Activated CD8-positive, alpha-beta memory T cell treated with anti-CD3 and anti-CD28 coated beads for 4 hours (primary cell): ENCODE measurements around the gene GAS6.
"Not testable (repeated sequence)": the region's sequence is repeated elsewhere in the genome, so short reads cannot be mapped to it uniquely, and the experiment has no call there.

Source experiments
- DNase-seq, 2 donors: peaks; one replicate each; pipeline ENCODE4 v3.0.0-alpha.2; 2020; ENCODE audit warnings: low read depth in 2 of 2

The GAS6 gene

DNA sequence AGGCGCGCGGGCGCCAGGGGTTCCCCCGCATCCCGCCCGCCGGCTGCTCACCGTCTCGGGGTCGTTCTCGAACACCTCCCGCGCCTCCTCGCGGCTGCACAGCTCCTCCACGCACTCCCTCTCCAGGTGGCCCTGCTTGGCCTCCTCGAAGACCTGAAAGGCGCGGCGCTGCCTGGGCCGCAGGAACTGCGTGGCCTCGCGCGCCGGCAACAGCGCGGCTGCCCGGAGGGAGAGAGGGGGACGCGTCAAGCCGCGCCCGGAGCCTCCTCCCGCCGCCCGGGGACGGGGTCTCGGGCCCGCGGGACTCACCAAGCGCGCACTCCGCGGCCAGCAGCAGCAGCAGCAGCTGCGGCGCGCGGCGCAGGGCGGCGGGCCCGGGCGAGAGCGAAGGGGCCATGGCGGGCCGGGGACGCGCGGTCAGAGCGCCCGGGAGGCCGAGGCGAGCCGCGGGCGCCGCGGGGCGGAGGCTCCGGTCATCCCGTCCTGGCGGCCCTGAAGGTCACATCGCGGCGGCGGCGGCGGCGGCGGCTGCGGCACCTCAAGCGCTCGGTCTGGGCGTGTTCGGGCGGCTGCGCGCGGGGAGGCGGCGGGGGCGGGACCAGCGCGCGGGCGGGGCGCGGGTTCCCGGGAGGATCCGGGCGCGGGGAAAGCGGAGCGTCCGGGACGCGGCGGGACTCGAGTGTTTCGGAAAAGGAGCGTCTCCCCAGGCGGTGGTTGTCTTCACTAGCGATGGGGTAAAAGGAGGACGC, at the start of gene GAS6:
TSS of gene GAS6 (minus strand) at position 553 of the 749 bp plus-strand sequence. CDS start at position 397, 156 bp downstream.
- no peak for DNase-seq

GRCh38 chr13:113913408-113913807, 49.5 kb upstream of the GAS6 start:
- not testable (repeated sequence) for DNase-seq

GRCh38 chr13:113912596-113912995, 48.7 kb upstream of the GAS6 start:
- no peak for DNase-seq

DNA sequence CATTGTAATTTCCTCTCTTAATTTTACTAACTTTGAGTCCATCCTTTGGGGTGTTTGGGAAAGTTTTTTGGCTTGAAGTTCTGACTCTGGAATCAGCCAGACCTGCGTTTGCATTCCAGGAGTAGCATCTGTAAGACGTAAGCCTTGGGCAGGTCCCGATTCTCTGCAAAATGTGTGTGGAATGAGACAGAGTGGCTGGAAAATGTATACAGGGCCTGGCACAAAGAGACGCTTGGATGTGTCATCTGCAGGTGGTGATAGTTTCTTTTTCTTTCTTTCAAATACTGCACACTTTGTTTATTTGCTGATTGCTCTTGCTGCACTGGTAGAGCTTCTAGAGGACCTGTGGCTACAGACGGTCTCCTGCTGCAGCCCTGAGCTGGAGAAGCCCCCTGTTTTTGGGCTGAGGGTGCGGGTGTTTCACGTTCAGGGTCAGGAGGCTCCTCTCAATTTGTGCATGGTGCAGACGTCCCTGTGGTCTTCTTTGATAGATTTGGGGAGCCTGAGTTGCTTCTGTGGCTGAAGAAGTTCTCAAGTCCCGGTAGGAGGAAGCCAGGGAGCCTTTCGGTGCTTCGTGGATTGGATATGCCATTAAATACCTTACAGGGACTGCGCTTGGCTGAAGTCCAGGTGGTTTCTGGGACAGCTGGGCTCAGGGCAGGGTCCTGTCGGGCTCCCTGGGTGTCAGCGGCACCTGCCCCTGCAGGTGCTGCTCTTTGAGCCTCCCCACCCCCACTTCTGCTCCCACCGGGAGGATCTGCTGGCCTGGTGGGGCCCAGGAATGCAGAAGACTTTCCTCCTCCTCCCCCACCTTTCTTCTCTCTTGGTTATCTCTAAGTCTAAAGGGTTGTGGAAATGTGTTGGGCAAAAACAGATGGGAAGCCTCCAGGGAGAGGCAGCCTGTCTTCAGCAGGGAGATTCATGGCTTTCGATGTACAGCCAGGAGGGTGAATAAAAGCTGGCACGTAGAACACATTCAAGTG, 44.0 kb upstream of the GAS6 start:
- DNase-seq, result no peak

GRCh38 chr13:113906571-113906970, 42.7 kb upstream of the GAS6 start:
- DNase-seq, result no peak

- DNase-seq, result no peak
These were observed 42.1 kb upstream of the GAS6 start for GRCh38 chr13:113905942-113906341.

DNA sequence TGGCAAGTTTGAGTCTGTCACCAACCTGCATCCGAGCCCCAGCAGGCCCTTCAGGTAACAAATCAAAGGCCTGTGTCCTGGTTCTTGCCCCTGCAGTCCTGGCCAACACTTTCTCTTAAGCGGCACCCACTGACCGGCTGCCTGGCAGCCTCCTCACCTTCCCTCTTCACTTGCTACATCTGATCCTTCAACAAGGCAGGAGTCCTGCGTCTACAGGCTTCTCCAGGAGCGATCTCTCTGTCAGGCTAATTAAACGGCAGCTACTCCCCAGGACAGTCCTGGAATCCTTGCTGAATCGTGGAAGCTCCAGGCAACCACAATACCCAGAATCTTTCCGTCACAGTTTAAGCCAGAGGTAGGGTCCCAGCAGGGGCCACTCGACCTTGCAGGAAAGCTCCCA, 41.1 kb upstream of the GAS6 start:
- no peak for DNase-seq

GRCh38 chr13:113904411-113904810, 40.5 kb upstream of the GAS6 start:
- no peak for DNase-seq

- no peak for DNase-seq
These were observed 40.0 kb upstream of the GAS6 start for GRCh38 chr13:113903912-113904311.

DNA sequence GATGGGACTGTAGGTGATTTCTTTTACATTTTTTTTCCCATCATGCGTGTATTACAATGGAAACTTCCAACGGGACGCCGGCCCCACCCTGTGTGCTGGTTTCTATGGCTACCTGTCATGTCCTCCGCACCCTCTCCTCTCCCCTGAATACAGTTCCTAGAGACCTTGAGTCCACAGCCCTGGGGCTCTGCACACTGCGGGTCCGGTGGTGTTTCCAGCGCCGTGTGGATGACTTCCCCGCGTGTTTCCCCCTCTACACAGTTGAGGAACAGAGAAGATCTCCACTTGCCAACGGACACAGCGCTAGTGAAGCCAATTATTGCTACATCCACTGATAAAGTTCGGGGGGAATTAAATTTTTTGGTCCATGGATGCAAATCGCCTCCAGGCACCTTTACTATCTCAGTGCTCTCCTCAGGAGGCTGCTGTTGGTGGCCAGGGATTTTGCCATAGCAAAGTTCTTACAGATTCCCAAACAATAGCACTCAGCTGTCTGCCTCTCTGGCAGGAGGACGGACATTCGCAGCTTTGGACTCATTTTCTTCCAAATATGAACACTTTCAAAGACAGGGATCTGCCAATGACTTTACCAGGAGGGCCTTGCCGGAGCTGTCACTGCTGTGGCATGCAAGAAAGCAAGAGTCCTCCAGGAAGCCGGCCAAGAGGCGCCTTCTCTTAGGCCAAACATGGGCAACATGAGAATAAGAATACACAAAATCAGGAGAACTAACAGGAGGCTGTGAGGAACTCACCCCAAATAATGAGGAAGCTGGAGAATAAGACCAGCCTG, 39.3 kb upstream of the GAS6 start:
- no peak for DNase-seq

- DNase-seq, result no peak
These were observed 38.6 kb upstream of the GAS6 start for GRCh38 chr13:113902481-113902880.

GRCh38 chr13:113901642-113902041, 37.8 kb upstream of the GAS6 start:
- DNase-seq, result no peak

DNA sequence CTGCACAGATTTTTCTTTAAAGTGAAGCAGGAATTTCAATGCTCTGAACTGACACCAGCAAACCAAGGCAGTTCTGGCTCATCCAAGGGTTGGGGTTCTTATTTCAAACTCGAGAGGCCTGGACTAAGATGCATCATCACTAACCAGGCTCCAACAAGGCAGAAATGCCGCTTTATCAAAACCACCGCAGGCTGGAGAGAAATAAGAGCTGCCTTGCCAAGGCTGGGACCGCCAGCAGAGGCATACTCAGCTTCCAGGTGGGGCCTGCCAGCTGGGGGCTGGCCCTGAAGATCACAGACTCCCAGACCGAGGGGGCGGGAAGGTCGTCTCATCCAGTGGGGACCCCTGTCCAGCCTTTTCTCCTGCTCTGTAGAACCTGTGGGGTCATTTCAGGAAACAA, 37.4 kb upstream of the GAS6 start:
- no peak for DNase-seq

GRCh38 chr13:113900646-113901045, 36.8 kb upstream of the GAS6 start:
- DNase-seq, result no peak

DNA sequence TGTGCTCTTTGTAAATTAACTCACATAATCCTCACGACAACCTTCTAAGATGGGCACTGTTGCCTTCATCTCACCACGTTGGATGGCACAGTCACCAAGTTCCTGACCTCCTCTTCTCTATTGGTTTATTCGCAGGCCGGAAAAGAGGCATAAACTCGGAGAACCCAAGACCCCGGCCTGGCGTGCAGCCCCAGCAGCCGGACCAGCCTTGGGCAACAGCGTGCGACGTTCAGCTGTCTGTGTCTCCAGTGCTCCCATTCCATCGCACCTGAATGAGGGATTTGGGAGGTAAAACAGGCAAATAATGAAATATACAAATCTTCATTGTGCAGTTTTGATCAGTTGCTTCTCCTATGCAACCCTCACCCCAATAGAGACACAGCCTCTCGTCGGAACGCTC, 34.5 kb upstream of the GAS6 start:
- DNase-seq, result no peak

- DNase-seq, result no peak
These were observed 34.1 kb upstream of the GAS6 start for GRCh38 chr13:113897966-113898365.

DNA sequence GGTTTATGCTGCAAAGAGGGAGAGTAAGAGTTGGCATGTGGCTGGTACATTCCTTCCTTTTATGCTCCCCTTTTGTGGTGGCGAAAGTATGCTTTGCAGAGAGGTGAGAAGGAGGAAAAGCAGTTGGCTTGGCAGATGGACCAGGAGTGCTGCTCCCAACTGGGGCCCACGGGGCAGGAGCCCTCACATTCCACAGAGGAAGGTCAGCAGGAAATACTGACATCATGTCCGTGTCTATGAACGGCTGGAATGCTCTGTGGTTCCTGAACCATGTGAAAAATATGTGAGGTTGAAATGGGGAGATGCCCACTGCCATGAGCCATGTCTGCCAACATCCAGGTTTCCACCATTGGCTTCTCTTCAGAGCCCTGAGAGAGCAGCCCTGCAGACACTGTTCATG, 33.3 kb upstream of the GAS6 start:
- DNase-seq, result no peak

- DNase-seq, result no peak
These were observed 31.6 kb upstream of the GAS6 start for GRCh38 chr13:113895436-113895835.

GRCh38 chr13:113890774-113891480, 27.1 kb upstream of the GAS6 start:
- no peak for DNase-seq

- DNase-seq, result no peak
These were observed 25.6 kb upstream of the GAS6 start for GRCh38 chr13:113889467-113889866.

GRCh38 chr13:113888701-113889330, 24.9 kb upstream of the GAS6 start:
- no peak for DNase-seq
